Left cardiac atrium (tissue), 4 donors: ENCODE data around the gene ZNF70. TPM values are rescaled to one million over a fixed set of nuclear protein-coding genes. Genes with fewer than 3 reads are reported as not detected.

Source experiments
- ATAC-seq, 2 donors: fragments of 200-7000 bp; cut with Tn5 transposase; one replicate each; pipeline ENCODE4 v1.9.1; 2020; ENCODE audit warnings: mild to moderate bottlenecking in 2 of 2, moderate library complexity in 2 of 2
- DNase-seq: peaks from one replicate; pipeline ENCODE4 v3.0.0-alpha.2; 2020
- intact Hi-C, 2 donors: fragments of 100-400 bp; cut with DNase I; formaldehyde crosslinking; loops; one replicate each; pipeline versions ENCODE4 v1.14.1 to v1.15.1; 2022 to 2023
- total RNA-seq, 2 donors: library from RNA; stranded (reverse); fragmentation: NEBNext Ultra II Directional; extraction: Animal tissue kit (Norgen Biotek cat#: 25700); gene quantifications; one replicate each; pipeline ENCODE4 v1.2.1, GENCODE V29; 2021
- donor health status: DM: no; HTN: yes; CAD: no.
- donor health status: DM: no; HTN: yes; CAD: no; lungs with severe emphysema.
- donor health status: DM: yes; HTN: yes; CAD: no.
- donor health status: Dilated cardiomyopathy.

Gene ZNF70
- total RNA-seq, 2 donors from 2014 or later: 4.9 to 5.6 TPM

GRCh38 chr22:23763954-23764353 lies 13.0 kb upstream of the ZNF70 start:
- intact Hi-C loops: no loop called here
- DNase-seq (no peak), ATAC-seq (no peak)

GRCh38 chr22:23763579-23763945 lies 12.7 kb upstream of the ZNF70 start:
- intact Hi-C loops: no loop called here
- ATAC-seq (peak in 1 of 2 donors; percentile 13), DNase-seq (no peak)

- ATAC-seq (peak; percentile 6 to 21), DNase-seq (no peak)
- intact Hi-C loops: no loop called here
Observed at GRCh38 chr22:23762842-23763578, 12.1 kb upstream of the ZNF70 start, which contains the start of gene C22orf15. C22orf15 (plus strand) TSS chr22:23762990; CDS start chr22:23763307, 317 bp downstream.

- DNase-seq (no peak), ATAC-seq (no peak)
- intact Hi-C loops: no loop called here
Observed at GRCh38 chr22:23760056-23760455, 9.1 kb upstream of the ZNF70 start.

- intact Hi-C loops: no loop called here
- DNase-seq: no peak
- no peak for ATAC-seq
Observed at GRCh38 chr22:23759566-23759965, 8.7 kb upstream of the ZNF70 start.

- ATAC-seq (no peak), DNase-seq (no peak)
- intact Hi-C loops: no loop called here
Observed at GRCh38 chr22:23756891-23757290, 6.0 kb upstream of the ZNF70 start.

- DNase-seq (no peak), ATAC-seq (no peak)
- intact Hi-C loops: no loop called here
Observed at GRCh38 chr22:23755711-23756110, 4.8 kb upstream of the ZNF70 start.

- DNase-seq: no peak
- ATAC-seq: no peak
- intact Hi-C loops: no loop called here
Observed at GRCh38 chr22:23754980-23755636, 4.2 kb upstream of the ZNF70 start.

- DNase-seq (no peak), ATAC-seq (no peak)
- intact Hi-C loops: no loop called here
Observed at GRCh38 chr22:23754220-23754919, 3.5 kb upstream of the ZNF70 start, which contains the start of gene VPREB3. VPREB3 (minus strand) TSS chr22:23754425; CDS start chr22:23754363, 62 bp downstream.

GRCh38 chr22:23753385-23753784 lies 2.5 kb upstream of the ZNF70 start:
- DNase-seq (no peak), ATAC-seq (no peak)
- intact Hi-C loops: no loop called here

GRCh38 chr22:23752750-23753149 lies 1.8 kb upstream of the ZNF70 start:
- intact Hi-C loops: no loop called here
- DNase-seq: no peak
- no peak for ATAC-seq

- ATAC-seq: no peak
- intact Hi-C loops: no loop called here
- no peak for DNase-seq
Observed at GRCh38 chr22:23752090-23752691, 1.3 kb upstream of the ZNF70 start.

- no peak for DNase-seq
- intact Hi-C loops: no loop called here
- peak; percentile 20 to 44 for ATAC-seq
Observed at GRCh38 chr22:23751441-23751996, 607 bp upstream of the ZNF70 start.

- intact Hi-C loops: no loop called here
- ATAC-seq (peak in 1 of 2 donors; percentile 1), DNase-seq (no peak)
Observed at GRCh38 chr22:23750367-23750713, 572 bp downstream of the ZNF70 start.

- ATAC-seq (peak; percentile 25 to 29), DNase-seq (no peak)
- intact Hi-C loops: no loop called here
Observed at GRCh38 chr22:23749841-23750301, 1.0 kb downstream of the ZNF70 start.

- intact Hi-C loops: no loop called here
- no peak for ATAC-seq
Observed at GRCh38 chr22:23745791-23746190, 5.1 kb downstream of the ZNF70 start.

GRCh38 chr22:23744485-23744884 lies 6.4 kb downstream of the ZNF70 start:
- intact Hi-C loops: no loop called here
- ATAC-seq (no peak), DNase-seq (no peak)

More at GRCh38 chr22:23745791-23746190, 5.1 kb downstream of the ZNF70 start:
- DNase-seq: no peak

GRCh38 chr22:23744001-23744400 lies 6.9 kb downstream of the ZNF70 start:
- DNase-seq: no peak
- ATAC-seq: no peak
- intact Hi-C loops: no loop called here

GRCh38 chr22:23743303-23743705 lies 7.6 kb downstream of the ZNF70 start:
- no peak for DNase-seq

More at GRCh38 chr22:23743303-23743705, 7.6 kb downstream of the ZNF70 start:
- intact Hi-C loops: no loop called here
- peak; percentile 57 to 67 for ATAC-seq
